ENCODE data around the gene GRB10.
"Not testable (repeated sequence)": the region's sequence is repeated elsewhere in the genome, so short reads cannot be mapped to it uniquely, and the experiment has no call there.

Gene GRB10

GRCh38 chr7:50743893-50744292 lies 38.8 kb downstream of the GRB10 start:
- TF ChIP-seq, protein P1, sequence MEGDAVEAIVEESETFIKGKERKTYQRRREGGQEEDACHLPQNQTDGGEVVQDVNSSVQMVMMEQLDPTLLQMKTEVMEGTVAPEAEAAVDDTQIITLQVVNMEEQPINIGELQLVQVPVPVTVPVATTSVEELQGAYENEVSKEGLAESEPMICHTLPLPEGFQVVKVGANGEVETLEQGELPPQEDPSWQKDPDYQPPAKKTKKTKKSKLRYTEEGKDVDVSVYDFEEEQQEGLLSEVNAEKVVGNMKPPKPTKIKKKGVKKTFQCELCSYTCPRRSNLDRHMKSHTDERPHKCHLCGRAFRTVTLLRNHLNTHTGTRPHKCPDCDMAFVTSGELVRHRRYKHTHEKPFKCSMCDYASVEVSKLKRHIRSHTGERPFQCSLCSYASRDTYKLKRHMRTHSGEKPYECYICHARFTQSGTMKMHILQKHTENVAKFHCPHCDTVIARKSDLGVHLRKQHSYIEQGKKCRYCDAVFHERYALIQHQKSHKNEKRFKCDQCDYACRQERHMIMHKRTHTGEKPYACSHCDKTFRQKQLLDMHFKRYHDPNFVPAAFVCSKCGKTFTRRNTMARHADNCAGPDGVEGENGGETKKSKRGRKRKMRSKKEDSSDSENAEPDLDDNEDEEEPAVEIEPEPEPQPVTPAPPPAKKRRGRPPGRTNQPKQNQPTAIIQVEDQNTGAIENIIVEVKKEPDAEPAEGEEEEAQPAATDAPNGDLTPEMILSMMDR (IDR thresholded peaks at IDR 0.05; ENCODE audit: borderline replicate concordance, control extremely low read depth, extremely low read depth, insufficient read depth, missing control alignments) = no peak
- no peak for DNase-seq (ENCODE audit: low spot score)
- in situ Hi-C loops (cut with MboI; ENCODE audit: low sequenced_read_pairs, unreplicated experiment) = no loop called here

DNA sequence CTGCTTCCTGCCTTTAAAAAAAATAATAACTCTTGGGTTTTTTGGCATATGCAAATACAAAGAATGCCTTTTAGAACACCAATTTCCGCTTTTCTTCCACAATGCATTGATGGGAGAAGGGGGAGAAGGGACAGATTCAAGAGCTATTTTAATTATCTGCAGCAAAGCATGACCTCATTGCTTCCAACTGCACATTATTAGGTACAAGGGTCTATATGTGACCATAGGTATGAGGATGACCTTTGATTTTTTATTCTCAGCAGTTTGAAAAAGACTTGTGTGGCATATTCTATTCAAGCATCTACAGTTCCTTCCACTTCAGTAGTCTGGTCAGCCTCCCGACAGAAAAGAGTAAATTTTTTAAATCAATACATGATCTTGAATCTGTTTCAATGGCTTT lies 39.7 kb downstream of the GRB10 start:
- no peak for DNase-seq (ENCODE audit: low spot score)
- TF ChIP-seq, protein P1 (IDR thresholded peaks at IDR 0.05; ENCODE audit: borderline replicate concordance, control extremely low read depth, extremely low read depth, insufficient read depth, missing control alignments) = no peak
- in situ Hi-C loops (cut with MboI; ENCODE audit: low sequenced_read_pairs, unreplicated experiment) = no loop called here

DNA sequence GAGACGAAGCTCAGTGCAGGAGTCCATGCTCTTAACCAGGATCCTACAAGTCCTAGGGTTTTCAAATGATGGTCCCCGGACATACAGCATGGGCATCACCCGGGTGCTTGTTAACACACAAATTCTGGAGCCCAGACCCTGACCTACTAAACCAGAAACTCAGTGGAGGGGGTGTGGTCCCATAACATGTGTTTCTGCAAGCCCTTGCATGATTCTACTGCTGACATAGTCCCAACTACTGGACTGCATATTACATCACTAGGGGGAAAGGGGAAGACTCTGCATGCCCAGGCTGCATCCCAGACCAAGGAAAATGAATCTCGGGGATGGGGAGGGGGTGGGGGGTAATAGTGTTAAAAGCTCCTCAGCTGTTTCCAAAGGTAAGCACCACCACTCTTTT lies 40.3 kb downstream of the GRB10 start:
- TF ChIP-seq, protein P1 (IDR thresholded peaks at IDR 0.05; ENCODE audit: borderline replicate concordance, control extremely low read depth, extremely low read depth, insufficient read depth, missing control alignments) = no peak
- no peak for DNase-seq (ENCODE audit: low spot score)
- in situ Hi-C loops (cut with MboI; ENCODE audit: low sequenced_read_pairs, unreplicated experiment) = no loop called here

DNA sequence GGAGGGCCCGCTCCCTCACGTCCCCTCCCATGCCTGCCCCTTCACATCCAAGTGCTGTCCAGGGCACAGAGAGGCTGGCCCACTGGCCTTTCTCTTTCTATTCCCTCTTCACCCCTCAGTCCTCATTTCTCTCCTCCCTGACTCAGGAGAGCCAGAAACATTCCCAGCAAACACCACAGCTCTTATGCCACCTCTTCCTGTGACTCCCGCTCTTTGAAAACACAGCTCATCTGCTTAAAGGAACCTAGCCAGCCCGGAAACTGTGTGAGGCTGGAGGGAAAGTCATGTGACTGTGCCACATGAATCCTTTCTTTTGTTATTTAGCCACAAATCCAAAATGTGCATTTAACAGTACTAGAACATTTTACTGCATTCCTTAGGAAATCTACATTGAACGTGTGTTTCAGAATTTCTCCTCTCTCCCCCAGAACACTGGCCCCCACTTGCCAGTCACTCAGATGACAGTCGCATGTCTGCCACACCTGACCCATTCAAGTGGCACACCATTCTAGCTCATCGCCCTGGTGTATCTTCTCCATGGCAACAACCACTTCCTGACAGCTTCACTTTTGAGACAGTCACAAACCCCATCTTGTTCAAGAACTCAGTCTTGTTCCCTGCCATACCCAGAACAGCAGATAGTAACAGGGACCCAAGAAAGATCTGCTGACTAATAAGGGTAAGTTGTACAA lies 42.8 kb downstream of the GRB10 start:
- TF ChIP-seq, protein P1 (IDR thresholded peaks at IDR 0.05; ENCODE audit: borderline replicate concordance, control extremely low read depth, extremely low read depth, insufficient read depth, missing control alignments) = no peak
- in situ Hi-C loops (cut with MboI; ENCODE audit: low sequenced_read_pairs, unreplicated experiment) = no loop called here
- DNase-seq (ENCODE audit: low spot score) = no peak

DNA sequence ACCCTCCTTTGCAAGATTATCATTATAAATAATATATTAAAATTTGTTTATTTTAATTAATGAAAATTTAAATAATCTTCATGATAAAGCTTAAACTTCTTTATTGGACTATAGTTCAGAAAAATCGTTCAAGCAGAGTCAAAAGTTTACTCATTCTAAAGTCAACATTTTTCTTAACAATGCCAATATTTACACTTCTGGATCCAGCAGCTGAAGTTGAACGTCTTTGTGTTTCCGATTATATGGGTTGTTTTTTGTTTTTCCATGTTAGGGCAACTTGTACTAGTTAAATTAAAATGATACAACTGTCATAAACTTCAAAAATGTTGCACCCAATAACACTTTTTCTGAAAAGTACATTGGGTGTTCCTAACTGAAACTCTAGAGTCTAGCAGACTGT lies 43.8 kb downstream of the GRB10 start:
- TF ChIP-seq, protein P1 (IDR thresholded peaks at IDR 0.05; ENCODE audit: borderline replicate concordance, control extremely low read depth, extremely low read depth, insufficient read depth, missing control alignments) = no peak
- no peak for DNase-seq (ENCODE audit: low spot score)
- in situ Hi-C loops (cut with MboI; ENCODE audit: low sequenced_read_pairs, unreplicated experiment) = no loop called here

- in situ Hi-C loops (cut with MboI; ENCODE audit: low sequenced_read_pairs, unreplicated experiment); DNase-seq (ENCODE audit: low spot score): not testable (repeated sequence)
These were observed 46.9 kb downstream of the GRB10 start for GRCh38 chr7:50735836-50736235.

- TF ChIP-seq, protein P1 (IDR thresholded peaks at IDR 0.05; ENCODE audit: borderline replicate concordance, control extremely low read depth, extremely low read depth, insufficient read depth, missing control alignments) = no peak
- no peak for DNase-seq (ENCODE audit: low spot score)
- in situ Hi-C loops (cut with MboI; ENCODE audit: low sequenced_read_pairs, unreplicated experiment) = no loop called here
These were observed 47.4 kb downstream of the GRB10 start for GRCh38 chr7:50735333-50735732.
